ENCODE measurements around the gene DMBT1.
"Not testable (repeated sequence)": the region's sequence is repeated elsewhere in the genome, so short reads cannot be mapped to it uniquely, and the experiment has no call there.

The DMBT1 gene

GRCh38 chr10:122566632-122567031, 6.1 kb downstream of the DMBT1 start:
- no peak for DNase-seq (ENCODE audit: insufficient read length, low spot score)
- FAIRE-seq = no peak
- TF ChIP-seq TAF1 (IDR thresholded peaks at IDR 0.05; ENCODE audit: low read depth, low read length) (no peak), POLR2A (IDR thresholded peaks at IDR 0.05; ENCODE audit: low read depth, low read length) (no peak), POLR2AphosphoS5 (IDR thresholded peaks at IDR 0.05; ENCODE audit: low read depth, low read length) (no peak), PAX5 (IDR thresholded peaks at IDR 0.05; ENCODE audit: insufficient read depth, low read length, severe bottlenecking) (no peak), SPI1 (IDR thresholded peaks at IDR 0.05; ENCODE audit: low read depth, low read length) (no peak), POU2F2 (IDR thresholded peaks at IDR 0.05; ENCODE audit: low read depth, low read length) (no peak)

GRCh38 chr10:122567056-122567660, 6.6 kb downstream of the DMBT1 start:
- no peak for TF ChIP-seq POLR2AphosphoS5 (IDR thresholded peaks at IDR 0.05; ENCODE audit: low read depth, low read length)
- TF ChIP-seq POLR2A (IDR thresholded peaks at IDR 0.05; ENCODE audit: low read depth, low read length) = no peak
- no peak for TF ChIP-seq SPI1 (IDR thresholded peaks at IDR 0.05; ENCODE audit: low read depth, low read length)
- no peak for TF ChIP-seq TAF1 (IDR thresholded peaks at IDR 0.05; ENCODE audit: low read depth, low read length)
- no peak for TF ChIP-seq POU2F2 (IDR thresholded peaks at IDR 0.05; ENCODE audit: low read depth, low read length)
- TF ChIP-seq PAX5 (IDR thresholded peaks at IDR 0.05; ENCODE audit: insufficient read depth, low read length, severe bottlenecking) = no peak
- FAIRE-seq = peak; percentile 35
- peak; percentile 24 for DNase-seq (ENCODE audit: insufficient read length, low spot score)

GRCh38 chr10:122568551-122568950, 8.0 kb downstream of the DMBT1 start:
- FAIRE-seq (no peak), DNase-seq (ENCODE audit: insufficient read length, low spot score) (no peak)
- TF ChIP-seq POU2F2 (IDR thresholded peaks at IDR 0.05; ENCODE audit: low read depth, low read length) = no peak
- no peak for TF ChIP-seq POLR2AphosphoS5 (IDR thresholded peaks at IDR 0.05; ENCODE audit: low read depth, low read length)
- TF ChIP-seq SPI1 (IDR thresholded peaks at IDR 0.05; ENCODE audit: low read depth, low read length) = no peak
- no peak for TF ChIP-seq TAF1 (IDR thresholded peaks at IDR 0.05; ENCODE audit: low read depth, low read length)
- no peak for TF ChIP-seq PAX5 (IDR thresholded peaks at IDR 0.05; ENCODE audit: insufficient read depth, low read length, severe bottlenecking)
- no peak for TF ChIP-seq POLR2A (IDR thresholded peaks at IDR 0.05; ENCODE audit: low read depth, low read length)

- FAIRE-seq = no peak
- DNase-seq (ENCODE audit: insufficient read length, low spot score) = no peak
- TF ChIP-seq SPI1 (IDR thresholded peaks at IDR 0.05; ENCODE audit: low read depth, low read length) (no peak), POLR2A (IDR thresholded peaks at IDR 0.05; ENCODE audit: low read depth, low read length) (no peak)
Observed at GRCh38 chr10:122570920-122571319, 10.4 kb downstream of the DMBT1 start.

GRCh38 chr10:122571892-122572291, 11.3 kb downstream of the DMBT1 start:
- DNase-seq (ENCODE audit: insufficient read length, low spot score) (no peak), FAIRE-seq (no peak)
- TF ChIP-seq POLR2A (IDR thresholded peaks at IDR 0.05; ENCODE audit: low read depth, low read length) = no peak
- TF ChIP-seq TAF1 (IDR thresholded peaks at IDR 0.05; ENCODE audit: low read depth, low read length) = no peak
- no peak for TF ChIP-seq PAX5 (IDR thresholded peaks at IDR 0.05; ENCODE audit: insufficient read depth, low read length, severe bottlenecking)
- no peak for TF ChIP-seq POLR2AphosphoS5 (IDR thresholded peaks at IDR 0.05; ENCODE audit: low read depth, low read length)
- TF ChIP-seq POU2F2 (IDR thresholded peaks at IDR 0.05; ENCODE audit: low read depth, low read length) = no peak
- no peak for TF ChIP-seq SPI1 (IDR thresholded peaks at IDR 0.05; ENCODE audit: low read depth, low read length)

- DNase-seq (ENCODE audit: insufficient read length, low spot score) (no peak), FAIRE-seq (no peak)
- no peak for TF ChIP-seq POLR2A (IDR thresholded peaks at IDR 0.05; ENCODE audit: low read depth, low read length)
Observed at GRCh38 chr10:122575776-122576175, 15.2 kb downstream of the DMBT1 start.

GRCh38 chr10:122576291-122576690, 15.7 kb downstream of the DMBT1 start:
- FAIRE-seq (no peak), DNase-seq (ENCODE audit: insufficient read length, low spot score) (no peak)
- TF ChIP-seq POLR2AphosphoS5 (IDR thresholded peaks at IDR 0.05; ENCODE audit: low read depth, low read length) (no peak), POLR2A (IDR thresholded peaks at IDR 0.05; ENCODE audit: low read depth, low read length) (no peak), TAF1 (IDR thresholded peaks at IDR 0.05; ENCODE audit: low read depth, low read length) (no peak), SPI1 (IDR thresholded peaks at IDR 0.05; ENCODE audit: low read depth, low read length) (no peak), PAX5 (IDR thresholded peaks at IDR 0.05; ENCODE audit: insufficient read depth, low read length, severe bottlenecking) (no peak), POU2F2 (IDR thresholded peaks at IDR 0.05; ENCODE audit: low read depth, low read length) (no peak)

- FAIRE-seq (no peak), DNase-seq (ENCODE audit: insufficient read length, low spot score) (no peak)
- TF ChIP-seq PAX5 (IDR thresholded peaks at IDR 0.05; ENCODE audit: insufficient read depth, low read length, severe bottlenecking) (no peak), TAF1 (IDR thresholded peaks at IDR 0.05; ENCODE audit: low read depth, low read length) (no peak), SPI1 (IDR thresholded peaks at IDR 0.05; ENCODE audit: low read depth, low read length) (no peak), POLR2A (IDR thresholded peaks at IDR 0.05; ENCODE audit: low read depth, low read length) (no peak), POU2F2 (IDR thresholded peaks at IDR 0.05; ENCODE audit: low read depth, low read length) (no peak), POLR2AphosphoS5 (IDR thresholded peaks at IDR 0.05; ENCODE audit: low read depth, low read length) (no peak)
Observed at GRCh38 chr10:122577311-122577885, 16.8 kb downstream of the DMBT1 start.

- DNase-seq (ENCODE audit: insufficient read length, low spot score); FAIRE-seq: not testable (repeated sequence)
Observed at GRCh38 chr10:122586070-122586469, 25.5 kb downstream of the DMBT1 start.

- no peak for DNase-seq (ENCODE audit: insufficient read length, low spot score)
- no peak for FAIRE-seq
- no peak for TF ChIP-seq TAF1 (IDR thresholded peaks at IDR 0.05; ENCODE audit: low read depth, low read length)
- no peak for TF ChIP-seq POLR2AphosphoS5 (IDR thresholded peaks at IDR 0.05; ENCODE audit: low read depth, low read length)
- TF ChIP-seq PAX5 (IDR thresholded peaks at IDR 0.05; ENCODE audit: insufficient read depth, low read length, severe bottlenecking) = no peak
- TF ChIP-seq POLR2A (IDR thresholded peaks at IDR 0.05; ENCODE audit: low read depth, low read length) = no peak
- no peak for TF ChIP-seq POU2F2 (IDR thresholded peaks at IDR 0.05; ENCODE audit: low read depth, low read length)
- TF ChIP-seq SPI1 (IDR thresholded peaks at IDR 0.05; ENCODE audit: low read depth, low read length) = no peak
Observed at GRCh38 chr10:122587098-122587760, 26.7 kb downstream of the DMBT1 start.
